Endothelial cell of umbilical vein (primary cell): ENCODE measurements around the gene TMEM220. TPM values are rescaled to one million over a fixed set of nuclear protein-coding genes. Genes with fewer than 3 reads are reported as not detected.
"Not testable (repeated sequence)": the region's sequence is repeated elsewhere in the genome, so short reads cannot be mapped to it uniquely, and the experiment has no call there.

ENCODE experiments used
- BruUV-seq: library from RNA; stranded (reverse); fragments of 400-500 nt; replicated peaks from 2 replicates; lab custom pipeline; 2021; lab: Mats Ljungman, UMichigan
- CTCF ChIA-PET: fragments of 300-600, 350-600 bp; sonication (Branson Sonifier 250); formaldehyde crosslinking; loops from one replicate; lab custom pipeline; 2021; ENCODE audit warnings: antibody characterized with exemption, inconsistent platforms; lab: Charles Lee
- POLR2A ChIA-PET: fragments of 300-600, 350-600 bp; sonication (Branson Sonifier 250); formaldehyde crosslinking; loops from one replicate; lab custom pipeline; 2021; ENCODE audit warnings: antibody characterized with exemption, inconsistent platforms; lab: Charles Lee
- DNase-seq: peaks from one replicate; pipeline ENCODE4 v3.0.0-alpha.2; 2011; ENCODE audit warnings: low read depth, low spot score
- FAIRE-seq: peaks from 2 replicates; lab custom pipeline; 2011; peaks lifted over from hg19 to GRCh38; lab: Jason Lieb, UNC
- H2AFZ ChIP-seq: 2 replicates; pipeline ENCODE4 v1.6.0; 2012; ENCODE audit warnings: low read depth, low read length, control low read depth, inconsistent platforms
- H3K27ac ChIP-seq: 2 replicates; pipeline ENCODE4 v1.5.1; 2011; ENCODE audit warnings: low read depth, mild to moderate bottlenecking, control low read depth, low read length, moderate library complexity; ENCODE audit not compliant: insufficient read depth
- H3K27me3 ChIP-seq, 2 experiments: 2 replicates each; pipeline versions ENCODE4 v1.6.0 to v1.6.1; 2011; ENCODE audit warnings: low read length in 2 of 2, mixed read lengths in 1 of 2; ENCODE audit not compliant: control insufficient read depth in 2 of 2, insufficient read depth in 2 of 2
- H3K36me3 ChIP-seq, 2 experiments: 2 replicates in 1 of 2; 3 replicates in 1 of 2; pipeline ENCODE4 v1.5.1; 2011; ENCODE audit warnings: low read length in 2 of 2, mild to moderate bottlenecking in 1 of 2, moderate library complexity in 1 of 2; ENCODE audit not compliant: control insufficient read depth in 2 of 2, insufficient read depth in 2 of 2; ENCODE audit errors: extremely low read depth in 1 of 2
- H3K4me1 ChIP-seq: 3 replicates; pipeline ENCODE4 v1.5.1; 2011; ENCODE audit warnings: mild to moderate bottlenecking, low read length; ENCODE audit not compliant: control insufficient read depth, insufficient read depth; ENCODE audit errors: extremely low read depth
- H3K4me2 ChIP-seq: 2 replicates; pipeline ENCODE4 v1.6.1; 2011; ENCODE audit warnings: low read length, control low read depth, mixed read lengths; ENCODE audit not compliant: insufficient read depth
- H3K4me3 ChIP-seq, 3 experiments: fragments of 200-600 bp in 1 of 3; sonication (generic), shearing (Covaris generic) in 1 of 3; replicated peaks in 1 of 3; 2 replicates each; pipeline ENCODE4 v1.5.1; 2011 to 2016; ENCODE audit warnings: control low read depth in 3 of 3, low read length in 3 of 3, mild to moderate bottlenecking in 2 of 3, inconsistent platforms in 1 of 3, low read depth in 1 of 3, moderate library complexity in 1 of 3; ENCODE audit not compliant: insufficient read depth in 1 of 3
- H3K79me2 ChIP-seq: 2 replicates; pipeline ENCODE4 v1.6.0; 2012; ENCODE audit warnings: low read length, inconsistent platforms; ENCODE audit not compliant: control insufficient read depth, insufficient read depth
- H3K9ac ChIP-seq: replicated peaks from 2 replicates; pipeline ENCODE3; 2011; ENCODE audit warnings: low read length, control low read depth; ENCODE audit not compliant: insufficient read depth; ENCODE audit errors: extremely low read depth
- H3K9me1 ChIP-seq: replicated peaks from 3 replicates; pipeline ENCODE4 v1.6.0; 2011; ENCODE audit warnings: mild to moderate bottlenecking, low read length; ENCODE audit not compliant: control insufficient read depth, insufficient read depth; ENCODE audit errors: extremely low read depth
- H3K9me3 ChIP-seq: replicated peaks from 2 replicates; pipeline ENCODE4 v1.5.1; 2012; ENCODE audit warnings: low read length, inconsistent platforms; ENCODE audit not compliant: control insufficient read depth, insufficient read depth
- H4K20me1 ChIP-seq: replicated peaks from 2 replicates; pipeline ENCODE3; 2011; ENCODE audit warnings: mild to moderate bottlenecking, low read length; ENCODE audit not compliant: control insufficient read depth, insufficient read depth; ENCODE audit errors: extremely low read depth
- JUN ChIP-seq: IDR thresholded peaks from 2 replicates; pipeline ENCODE4 v1.6.1; 2011; ENCODE audit warnings: borderline replicate concordance, low read depth; ENCODE audit not compliant: insufficient read length, insufficient read depth
- POLR2A ChIP-seq: IDR thresholded peaks from 2 replicates; pipeline ENCODE4 v1.6.1; 2012; ENCODE audit warnings: low read depth, mild to moderate bottlenecking, control low read depth, low read length
- dilution Hi-C: fragments of 300-500 bp; cut with MboI; formaldehyde crosslinking; loops from one replicate; pipeline ENCODE4 v1.15.0; 2019; ENCODE audit warnings: low sequenced_read_pairs; ENCODE audit not compliant: extremely low pct_ligation_motif_present
- intact Hi-C: fragments of 100-400 bp; cut with micrococcal nuclease; formaldehyde crosslinking; loops from one replicate; pipeline ENCODE4 v1.10.0; 2022
- polyA plus RNA-seq, 4 experiments: library from polyadenylated mRNA; depleted of rRNA in 3 of 4; stranded (reverse) in 3 of 4; unstranded in 1 of 4; fragments of >200 nt; gene quantifications; 2 replicates each; pipeline versions ENCODE4 v1.2.1 to v1.2.3, GENCODE V29; 2011 to 2012; ENCODE audit warnings: missing spikeins in 1 of 4
- total RNA-seq: library from RNA; stranded (reverse); gene quantifications from 2 replicates; pipeline ENCODE4 v1.2.3, GENCODE V29; 2021

The TMEM220 gene
- total and polyA plus RNA-seq, 2 donors (not counting 3 experiments of a cell fraction or from before 2014, with no cell fraction given): 3.6 to 11.2 TPM

DNA sequence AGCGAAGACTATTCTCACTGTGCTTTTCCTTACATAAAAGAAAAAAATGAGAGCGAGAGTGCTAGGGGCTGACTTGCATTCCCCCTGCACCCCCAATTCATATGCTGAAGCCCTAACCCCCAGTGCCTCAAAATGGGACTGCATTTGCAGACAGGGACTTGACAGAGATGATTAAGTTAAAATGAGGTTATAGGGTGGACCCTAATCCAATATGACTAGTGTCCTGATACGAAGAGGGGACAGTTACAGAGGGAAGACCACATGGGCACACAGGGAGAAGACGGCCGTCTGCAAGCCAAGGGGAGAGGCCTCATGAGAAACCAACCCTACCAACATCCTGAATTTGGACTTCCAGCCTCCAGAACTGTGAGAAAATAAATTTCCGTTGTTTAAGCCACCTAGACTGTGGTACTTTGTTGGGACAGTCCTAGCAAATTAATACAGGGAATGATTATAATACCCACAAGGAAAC is 1.6 kb upstream of the TMEM220 start:
- Histone ChIP-seq H3K4me2 (no peak overlapping the region), H3K27ac (no peak overlapping the region), H3K9ac (no peak overlapping the region), H4K20me1 (no peaks in the 10 kb centered on the region), H3K4me3 (no peak overlapping the region), H3K79me2 (no peaks in the 10 kb centered on the region), H3K4me1 (peaks cover 6% of the 10 kb centered on the region), H2AFZ (no peak overlapping the region), H3K27me3 (peaks cover 0 to 1% of the 10 kb centered on the region in 2 experiments), H3K36me3 (no peaks in the 10 kb centered on the region), H3K9me3 (no peaks in the 10 kb centered on the region), H3K9me1 (no peaks in the 10 kb centered on the region)
- dilution Hi-C loops (no loop called here), intact Hi-C loops (loop anchor here (10.0 kb wide), 1 partner anchor 1253 kb away; no protein-coding TSS in a partner anchor)
- no TSS peak for BruUV-seq
- FAIRE-seq (no peak), DNase-seq (no peak)
- CTCF ChIA-PET: no interaction called here
- TF ChIP-seq JUN (no peak), POLR2A (no peak)
- POLR2A ChIA-PET: no interaction called here

DNA sequence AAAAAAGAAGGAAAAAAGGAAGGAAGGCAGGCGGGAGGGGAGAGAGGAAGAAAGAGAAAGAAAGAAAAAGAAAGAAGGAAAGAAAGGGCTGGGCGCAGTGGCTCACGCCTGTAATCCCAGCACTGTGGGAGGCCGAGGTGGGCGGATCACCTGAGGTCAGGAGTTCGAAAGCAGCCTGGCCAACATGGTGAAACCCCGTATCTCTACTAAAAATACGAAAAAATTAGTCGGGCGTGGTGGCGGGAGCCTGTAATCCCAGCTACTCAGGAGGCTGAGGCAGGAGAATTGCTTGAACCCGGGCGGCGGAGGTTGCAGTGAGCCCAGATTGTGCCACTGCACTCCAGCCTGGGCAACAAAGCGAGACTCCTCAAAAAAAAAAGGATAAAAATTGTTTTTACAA is 424 bp upstream of the TMEM220 start:
- H3K27me3 ChIP-seq, dilution Hi-C loops, H3K9me1 ChIP-seq, H3K9me3 ChIP-seq, H3K79me2 ChIP-seq, H4K20me1 ChIP-seq, POLR2A ChIA-PET, DNase-seq, H3K4me1 ChIP-seq, BruUV-seq, H3K36me3 ChIP-seq: not testable (repeated sequence)
- Histone ChIP-seq H3K27ac (peak overlapping the region; percentile 59), H3K9ac (peak overlapping the region; percentile 80), H3K4me2 (peak overlapping the region; percentile 69), H2AFZ (peak overlapping the region; percentile 98), H3K4me3 (peak overlapping the region; percentile 63 to 74 (median 68))
- intact Hi-C loops: loop anchor here (10.0 kb wide), 1 partner anchor 1255 kb away; no protein-coding TSS in a partner anchor
- peak; percentile 44 for FAIRE-seq
- CTCF ChIA-PET: interaction anchor here (0.7 to 1.7 kb wide), 6 partner anchors 11 to 1267 kb away, joined by 3 to 7 read pairs (median 3); partner anchors contain the start of gene ZNF18
